Glutamatergic neuron (in vitro differentiated cells): Measurements from ENCODE around the gene AFF3. TPM values are rescaled to one million over a fixed set of nuclear protein-coding genes. Genes with fewer than 3 reads are reported as not detected.

Experiments used
- DNase-seq: peaks from one replicate; pipeline ENCODE4 v3.0.0; 2022
- H3K27ac Mint-ChIP-seq: one replicate; pipeline ENCODE4 v1.8.0; 2020; ENCODE audit warnings: mild to moderate bottlenecking, mixed read lengths, inconsistent platforms; ENCODE audit not compliant: unreplicated experiment
- H3K27me3 Mint-ChIP-seq: one replicate; pipeline ENCODE4 v1.8.0; 2020; ENCODE audit warnings: mild to moderate bottlenecking, moderate library complexity, mixed read lengths, inconsistent platforms; ENCODE audit not compliant: unreplicated experiment
- H3K36me3 Mint-ChIP-seq: one replicate; pipeline ENCODE4 v1.8.0; 2020; ENCODE audit warnings: mild to moderate bottlenecking, mixed read lengths, inconsistent platforms; ENCODE audit not compliant: unreplicated experiment
- H3K4me1 Mint-ChIP-seq: one replicate; pipeline ENCODE4 v1.8.0; 2020; ENCODE audit warnings: mild to moderate bottlenecking, low read depth, mixed read lengths, inconsistent platforms; ENCODE audit not compliant: unreplicated experiment
- H3K4me3 Mint-ChIP-seq: one replicate; pipeline ENCODE4 v1.8.0; 2020; ENCODE audit warnings: mild to moderate bottlenecking, mixed read lengths, inconsistent platforms; ENCODE audit not compliant: unreplicated experiment
- H3K9me3 Mint-ChIP-seq: one replicate; pipeline ENCODE4 v1.8.0; 2020; ENCODE audit warnings: mild to moderate bottlenecking, moderate library complexity, mixed read lengths, inconsistent platforms; ENCODE audit not compliant: unreplicated experiment
- total RNA-seq: library from RNA; stranded (reverse); fragmentation: NEBNext Ultra II Directional; extraction: Animal tissue kit (Norgen Biotek cat#: 25700); gene quantifications from one replicate; pipeline ENCODE4 v1.2.1, GENCODE V29; 2021; ENCODE audit not compliant: unreplicated experiment
- TF ChIP-seq, protein P1 (sequence below): fragments of 200-600 bp; sonication (generic); IDR thresholded peaks from one replicate; pipeline ENCODE4 v1.5.0; 2021; ENCODE audit not compliant: partially characterized antibody, unreplicated experiment

The AFF3 gene
- total RNA-seq, 1 donor from 2014 or later: 125 TPM

DNA sequence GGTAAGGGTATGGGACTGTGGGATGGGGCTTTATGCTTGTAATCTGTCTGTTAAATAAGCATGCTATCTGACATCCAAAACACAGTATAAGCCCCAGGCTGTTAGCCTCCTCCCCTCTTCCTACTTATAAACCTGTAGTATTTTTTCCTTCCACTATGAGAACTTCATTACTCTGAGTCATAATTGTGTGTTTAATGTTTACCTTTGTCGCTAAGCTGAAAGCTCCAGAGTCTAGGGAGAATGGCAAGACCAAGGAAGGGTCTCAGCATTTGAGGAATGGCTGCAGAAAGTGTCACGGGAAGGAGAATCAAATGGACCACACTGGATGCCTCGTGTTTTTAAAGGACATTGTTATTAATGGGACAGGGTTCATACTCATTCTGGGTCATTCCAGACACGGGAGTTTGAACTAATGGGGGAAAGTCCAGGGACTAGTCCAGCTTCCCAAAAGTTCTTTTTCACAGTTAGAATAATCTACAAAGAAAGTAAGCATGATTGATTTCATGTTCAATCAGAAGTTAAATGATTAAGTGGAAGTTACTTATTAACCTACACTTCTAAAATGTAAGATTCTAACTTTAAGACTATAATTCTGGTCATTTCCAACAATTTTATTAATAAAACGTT lies 292.2 kb downstream of the AFF3 start:
- Mint-ChIP-seq H3K27ac (no peak overlapping the region), H3K4me3 (no peak overlapping the region), H3K27me3 (no peaks in the 10 kb centered on the region), H3K4me1 (peaks cover 52% of the 10 kb centered on the region), H3K36me3 (no peaks in the 10 kb centered on the region), H3K9me3 (peaks cover 5% of the 10 kb centered on the region)
- DNase-seq: no peak
- TF ChIP-seq, protein P1, sequence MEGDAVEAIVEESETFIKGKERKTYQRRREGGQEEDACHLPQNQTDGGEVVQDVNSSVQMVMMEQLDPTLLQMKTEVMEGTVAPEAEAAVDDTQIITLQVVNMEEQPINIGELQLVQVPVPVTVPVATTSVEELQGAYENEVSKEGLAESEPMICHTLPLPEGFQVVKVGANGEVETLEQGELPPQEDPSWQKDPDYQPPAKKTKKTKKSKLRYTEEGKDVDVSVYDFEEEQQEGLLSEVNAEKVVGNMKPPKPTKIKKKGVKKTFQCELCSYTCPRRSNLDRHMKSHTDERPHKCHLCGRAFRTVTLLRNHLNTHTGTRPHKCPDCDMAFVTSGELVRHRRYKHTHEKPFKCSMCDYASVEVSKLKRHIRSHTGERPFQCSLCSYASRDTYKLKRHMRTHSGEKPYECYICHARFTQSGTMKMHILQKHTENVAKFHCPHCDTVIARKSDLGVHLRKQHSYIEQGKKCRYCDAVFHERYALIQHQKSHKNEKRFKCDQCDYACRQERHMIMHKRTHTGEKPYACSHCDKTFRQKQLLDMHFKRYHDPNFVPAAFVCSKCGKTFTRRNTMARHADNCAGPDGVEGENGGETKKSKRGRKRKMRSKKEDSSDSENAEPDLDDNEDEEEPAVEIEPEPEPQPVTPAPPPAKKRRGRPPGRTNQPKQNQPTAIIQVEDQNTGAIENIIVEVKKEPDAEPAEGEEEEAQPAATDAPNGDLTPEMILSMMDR: no peak

DNA sequence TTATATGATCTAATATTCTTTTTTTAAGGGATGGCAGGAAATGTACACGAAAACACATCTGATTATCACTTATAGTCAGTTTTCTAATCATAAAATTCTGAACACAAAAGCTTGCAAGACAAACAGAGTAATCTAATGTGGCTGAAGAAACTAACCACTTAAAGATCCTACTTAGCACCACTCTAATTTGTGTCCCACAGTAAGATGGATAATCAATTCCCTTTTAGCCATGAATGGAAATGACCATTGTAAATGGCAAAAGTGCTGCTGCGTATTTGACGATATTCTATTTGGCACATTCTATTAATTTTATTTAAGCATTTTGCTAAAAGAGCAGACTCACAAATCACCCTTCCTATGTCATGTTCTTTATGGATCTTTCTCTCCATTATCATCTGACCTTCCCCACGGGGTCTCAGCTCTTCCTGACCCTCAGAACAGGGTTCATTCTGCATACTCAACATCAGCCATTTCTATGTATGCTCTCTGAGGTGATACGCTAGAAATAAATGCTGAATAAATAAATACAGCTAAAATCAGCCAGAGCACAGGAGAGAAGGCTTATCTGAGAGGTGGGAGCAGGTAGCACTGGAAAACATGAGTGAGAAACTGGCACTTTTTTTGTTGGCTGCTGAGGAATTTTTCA lies 295.8 kb downstream of the AFF3 start:
- H3K4me3 Mint-ChIP-seq: no peak overlapping the region

DNA sequence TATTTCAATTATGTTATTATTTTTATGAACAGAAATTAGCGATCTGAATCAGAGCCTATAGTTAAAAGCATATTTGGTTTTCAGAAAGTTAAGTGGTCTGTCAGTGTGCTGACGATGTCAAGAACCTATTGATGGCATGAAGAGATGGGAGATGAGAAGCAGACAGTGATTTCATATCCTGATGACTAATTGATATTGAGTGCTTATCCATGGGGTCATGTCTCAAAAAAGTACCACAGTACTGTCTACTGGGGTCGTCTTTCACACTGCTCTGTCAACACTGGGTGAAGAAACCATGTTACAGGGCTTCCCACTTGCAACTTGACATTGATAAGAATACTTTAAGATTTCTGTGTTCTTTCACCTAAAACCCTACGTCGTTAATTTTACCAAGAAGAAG lies 297.1 kb downstream of the AFF3 start:
- Mint-ChIP-seq H3K9me3 (peaks cover 4% of the 10 kb centered on the region), H3K4me1 (peaks cover 23% of the 10 kb centered on the region), H3K27ac (no peak overlapping the region), H3K27me3 (no peaks in the 10 kb centered on the region), H3K4me3 (no peak overlapping the region), H3K36me3 (no peaks in the 10 kb centered on the region)
- DNase-seq: no peak
- TF ChIP-seq, protein P1: no peak

More for the DNA sequence above, 295.8 kb downstream of the AFF3 start:
- Mint-ChIP-seq H3K27ac (no peak overlapping the region), H3K36me3 (no peaks in the 10 kb centered on the region), H3K4me1 (peaks cover 32% of the 10 kb centered on the region), H3K27me3 (no peaks in the 10 kb centered on the region), H3K9me3 (peaks cover 2% of the 10 kb centered on the region)
- TF ChIP-seq, protein P1: no peak
- no peak for DNase-seq

DNA sequence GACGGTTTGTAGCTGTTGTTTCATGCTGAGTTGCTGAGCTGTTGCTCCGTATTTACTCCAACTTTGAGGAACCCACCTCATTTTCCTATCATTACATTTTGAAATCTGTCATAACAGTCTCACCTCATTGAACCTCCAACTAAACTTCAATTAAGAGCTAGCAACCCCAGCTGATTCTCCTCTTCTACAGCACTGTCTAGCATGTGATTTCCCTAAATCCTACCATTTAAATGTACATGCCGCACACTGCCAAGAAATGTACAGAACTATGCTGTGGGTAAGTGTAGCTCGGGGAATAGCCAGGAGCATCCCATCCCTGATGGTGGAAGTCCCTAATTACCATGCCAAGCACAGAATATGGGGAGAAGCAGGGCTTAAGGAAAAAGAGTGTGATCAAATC lies 299.9 kb downstream of the AFF3 start:
- Mint-ChIP-seq H3K27ac (no peak overlapping the region), H3K9me3 (peaks cover 4% of the 10 kb centered on the region), H3K27me3 (peaks cover 4% of the 10 kb centered on the region), H3K4me3 (no peak overlapping the region), H3K4me1 (peaks cover 10% of the 10 kb centered on the region), H3K36me3 (no peaks in the 10 kb centered on the region)
- DNase-seq: no peak
- TF ChIP-seq, protein P1: no peak

DNA sequence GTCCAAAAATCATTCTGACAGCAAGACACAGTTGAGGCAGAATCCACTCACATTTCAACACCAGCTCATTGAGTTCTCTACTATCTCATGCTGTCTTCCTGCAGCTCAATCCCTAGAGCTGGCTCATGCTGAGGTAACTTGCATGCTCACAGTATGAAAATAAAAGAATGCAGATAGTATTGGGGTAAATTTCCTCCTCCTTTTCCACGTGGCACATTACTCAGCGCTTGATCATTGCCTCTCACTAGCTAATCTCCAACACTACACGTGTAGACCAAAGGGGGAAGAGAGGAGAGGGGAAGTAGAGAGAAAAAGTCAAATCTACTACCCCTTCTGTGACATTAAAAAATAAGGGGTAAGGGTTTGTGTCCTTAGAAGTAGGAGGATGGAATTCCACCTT lies 300.6 kb downstream of the AFF3 start:
- TF ChIP-seq, protein P1: no peak
- Mint-ChIP-seq H3K9me3 (peaks cover 4% of the 10 kb centered on the region), H3K36me3 (no peaks in the 10 kb centered on the region), H3K4me1 (peaks cover 10% of the 10 kb centered on the region), H3K27me3 (peaks cover 4% of the 10 kb centered on the region), H3K27ac (no peak overlapping the region), H3K4me3 (no peak overlapping the region)
- no peak for DNase-seq
